Adrenal gland (tissue), 5 donors: ENCODE results near the gene NDUFS8.
A peak's percentile ranks its signal among the peaks of the same experiment; 100 is the strongest.

Source experiments
- POLR2A ChIP-seq, 2 donors: fragments of 450-650 bp; IDR thresholded peaks; one replicate each; pipeline ENCODE4 v1.6.1; 2017; ENCODE audit warnings: antibody characterized with exemption in 2 of 2, mild to moderate bottlenecking in 2 of 2, moderate library complexity in 1 of 2
- TF ChIP-seq, protein P1 (sequence below), 6 experiments: fragments of 450-650 bp in 4 of 6; fragments of 200-600 bp in 2 of 6; sonication (generic) in 1 of 6; IDR thresholded peaks; 1 replicate in 5 of 6; 2 replicates in 1 of 6; pipeline versions ENCODE4 v1.5.1 to v1.8.0; 2016 to 2021; ENCODE audit warnings: antibody characterized with exemption in 6 of 6, mild to moderate bottlenecking in 2 of 6, moderate library complexity in 1 of 6
- donor health status: DM: no; HTN: no; CAD: no.

DNA sequence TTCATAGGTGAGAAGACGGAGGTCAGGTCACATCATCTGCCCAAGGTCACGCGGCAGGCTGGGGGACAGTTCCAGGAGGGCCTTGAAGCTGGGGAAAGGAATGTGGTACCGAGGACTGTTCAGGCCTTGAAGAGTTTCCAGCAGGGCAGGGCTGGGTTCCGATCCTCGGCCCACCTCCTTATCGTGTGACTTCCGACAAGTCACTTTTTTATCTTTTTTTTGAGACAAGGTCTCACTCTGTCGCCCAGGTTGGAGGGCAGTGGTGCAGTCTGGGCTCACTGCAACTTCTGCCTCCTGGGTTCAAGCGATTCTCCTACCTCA, 623 bp downstream of the NDUFS8 start:
- TF ChIP-seq, protein P1, sequence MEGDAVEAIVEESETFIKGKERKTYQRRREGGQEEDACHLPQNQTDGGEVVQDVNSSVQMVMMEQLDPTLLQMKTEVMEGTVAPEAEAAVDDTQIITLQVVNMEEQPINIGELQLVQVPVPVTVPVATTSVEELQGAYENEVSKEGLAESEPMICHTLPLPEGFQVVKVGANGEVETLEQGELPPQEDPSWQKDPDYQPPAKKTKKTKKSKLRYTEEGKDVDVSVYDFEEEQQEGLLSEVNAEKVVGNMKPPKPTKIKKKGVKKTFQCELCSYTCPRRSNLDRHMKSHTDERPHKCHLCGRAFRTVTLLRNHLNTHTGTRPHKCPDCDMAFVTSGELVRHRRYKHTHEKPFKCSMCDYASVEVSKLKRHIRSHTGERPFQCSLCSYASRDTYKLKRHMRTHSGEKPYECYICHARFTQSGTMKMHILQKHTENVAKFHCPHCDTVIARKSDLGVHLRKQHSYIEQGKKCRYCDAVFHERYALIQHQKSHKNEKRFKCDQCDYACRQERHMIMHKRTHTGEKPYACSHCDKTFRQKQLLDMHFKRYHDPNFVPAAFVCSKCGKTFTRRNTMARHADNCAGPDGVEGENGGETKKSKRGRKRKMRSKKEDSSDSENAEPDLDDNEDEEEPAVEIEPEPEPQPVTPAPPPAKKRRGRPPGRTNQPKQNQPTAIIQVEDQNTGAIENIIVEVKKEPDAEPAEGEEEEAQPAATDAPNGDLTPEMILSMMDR (IDR thresholded peaks at IDR 0.05) = no peak
- TF ChIP-seq POLR2A (IDR thresholded peaks at IDR 0.05) = peak in 1 of 2 donors; percentile 9
